ENCODE measurements around the gene RTL10.

DNA sequence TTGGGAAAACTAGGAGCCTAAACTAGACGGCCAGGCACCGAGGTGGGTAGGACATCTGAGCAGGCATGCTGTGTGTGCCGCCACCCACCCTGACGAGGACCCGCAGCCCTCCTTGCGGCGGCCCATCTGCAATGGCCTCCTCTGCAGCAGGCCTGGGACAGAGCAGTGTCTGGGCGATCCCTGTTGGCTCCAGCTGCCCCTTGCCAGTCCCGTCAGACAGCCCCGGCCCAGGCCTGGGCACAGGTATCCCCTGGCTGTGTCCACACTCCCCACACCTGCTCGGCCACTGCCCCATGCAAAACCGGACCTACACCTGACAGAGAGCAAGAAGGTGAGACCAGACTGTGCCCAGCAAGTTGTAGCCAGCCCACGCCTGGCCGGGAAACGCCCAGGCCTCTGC, 38.7 kb upstream of the RTL10 start:
- TF ChIP-seq FOXP2 (optimal IDR thresholded peaks at IDR 0.05; ENCODE audit: borderline replicate concordance, extremely low read depth, extremely low read length, insufficient read depth): no peak
- TF ChIP-seq SIN3A (IDR thresholded peaks at IDR 0.05; ENCODE audit: borderline replicate concordance, insufficient read depth, low read length): no peak
- no peak for TF ChIP-seq POLR2AphosphoS5 (IDR thresholded peaks at IDR 0.05; ENCODE audit: low read depth, low read length)
- TF ChIP-seq REST (IDR thresholded peaks at IDR 0.05; ENCODE audit: insufficient read depth in 1 of 2, low read depth in 2 of 2, low read length in 2 of 2): no peak
- no peak for TF ChIP-seq TAF1 (IDR thresholded peaks at IDR 0.05; ENCODE audit: borderline replicate concordance, insufficient read depth, low read length)
